SU-DHL-6 (cell line): ENCODE measurements around the gene HIPK4.
"Not testable (repeated sequence)": the region's sequence is repeated elsewhere in the genome, so short reads cannot be mapped to it uniquely, and the experiment has no call there.

Source experiments
- H2AFZ ChIP-seq: fragments of 200-600 bp; sonication (generic); 2 replicates; pipeline ENCODE4 v1.6.1; 2014; ENCODE audit warnings: low read depth, mild to moderate bottlenecking, moderate library complexity, mixed read lengths, antibody characterized with exemption, low read length; ENCODE audit not compliant: severe bottlenecking
- H3F3A ChIP-seq: fragments of 200-600 bp; shearing (Covaris generic); 2 replicates; pipeline ENCODE4 v1.6.0; 2016; ENCODE audit warnings: antibody characterized with exemption, mild to moderate bottlenecking; ENCODE audit not compliant: insufficient read depth
- H3K27ac ChIP-seq: fragments of 200-600 bp; sonication (generic); 2 replicates; pipeline ENCODE4 v1.5.1; 2016; ENCODE audit warnings: low read depth, mild to moderate bottlenecking, low read length, moderate library complexity, mixed read lengths
- H3K27me3 ChIP-seq: fragments of 200-600 bp; sonication (generic), shearing (Covaris generic); 2 replicates; pipeline ENCODE4 v1.6.0; 2014; ENCODE audit warnings: mild to moderate bottlenecking, low read length
- H3K36me3 ChIP-seq: fragments of 200-600 bp; sonication (generic); 2 replicates; pipeline ENCODE4 v1.6.1; 2014; ENCODE audit warnings: mild to moderate bottlenecking, low read length, mixed read lengths
- H3K4me2 ChIP-seq: fragments of 300-600, 200-600 bp; shearing (Covaris generic), sonication (generic); 2 replicates; pipeline ENCODE4 v1.6.0; 2014; ENCODE audit warnings: low read length, low read depth, mild to moderate bottlenecking; ENCODE audit not compliant: poor library complexity, severe bottlenecking
- H3K4me3 ChIP-seq: fragments of 200-600 bp; sonication (generic); 2 replicates; pipeline ENCODE4 v1.5.1; 2014; ENCODE audit warnings: antibody characterized with exemption, low read length, mild to moderate bottlenecking, mixed read lengths; ENCODE audit not compliant: insufficient read depth, poor library complexity, severe bottlenecking
- H3K79me2 ChIP-seq: fragments of 200-600 bp; sonication (generic); 2 replicates; pipeline ENCODE4 v1.6.1; 2014; ENCODE audit warnings: mild to moderate bottlenecking, low read length, moderate library complexity; ENCODE audit not compliant: insufficient read depth
- H3K9ac ChIP-seq: fragments of 200-600 bp; sonication (generic); 2 replicates; pipeline ENCODE4 v1.7.0; 2014; ENCODE audit warnings: mild to moderate bottlenecking, low read length
- H3K9me2 ChIP-seq: fragments of 200-600 bp; sonication (generic); replicated peaks from 2 replicates; pipeline ENCODE4 v1.6.1; 2014; ENCODE audit warnings: low read length; ENCODE audit not compliant: insufficient read depth
- H3K9me3 ChIP-seq: fragments of 200-600 bp; sonication (generic); 2 replicates; pipeline ENCODE4 v1.6.1; 2014; ENCODE audit warnings: low read length, mixed read lengths; ENCODE audit not compliant: insufficient read depth
- H4K20me1 ChIP-seq: fragments of 200-600 bp; sonication (generic); 2 replicates; pipeline ENCODE4 v1.6.1; 2014; ENCODE audit warnings: low read depth, mild to moderate bottlenecking, antibody characterized with exemption, low read length, moderate library complexity, mixed read lengths
- CTCF ChIP-seq: fragments of 200-600 bp; sonication (generic); IDR thresholded peaks from one replicate; pipeline ENCODE4 v1.5.1; 2017; ENCODE audit warnings: antibody characterized with exemption, mild to moderate bottlenecking, low read length, moderate library complexity; ENCODE audit not compliant: insufficient read depth, poor library complexity, severe bottlenecking
- EZH2phosphoT487 ChIP-seq: fragments of 200-600 bp; sonication (generic), shearing (Covaris generic); conservative IDR thresholded peaks from 2 replicates; pipeline ENCODE4 v1.6.1; 2018; ENCODE audit warnings: mild to moderate bottlenecking, antibody characterized with exemption, low read length, moderate library complexity, mixed read lengths

HIPK4 gene

GRCh38 chr19:40371802-40372122, 18.2 kb downstream of the HIPK4 start:
- no peaks in the 10 kb centered on the region for H3K9me2 ChIP-seq
- TF ChIP-seq CTCF (no peak), EZH2phosphoT487 (no peak)
- no peak overlapping the region for H3K4me3 ChIP-seq
- no peaks in the 10 kb centered on the region for H3K36me3 ChIP-seq
- H3K9ac ChIP-seq = no peak overlapping the region
- H3K27ac ChIP-seq = no peak overlapping the region
- no peaks in the 10 kb centered on the region for H4K20me1 ChIP-seq
- H3K9me3 ChIP-seq = no peaks in the 10 kb centered on the region
- H3K27me3 ChIP-seq = no peaks in the 10 kb centered on the region
- H3K4me2 ChIP-seq = no peak overlapping the region
- H2AFZ ChIP-seq = no peak overlapping the region
- H3K79me2 ChIP-seq = no peaks in the 10 kb centered on the region
- H3F3A ChIP-seq = no peaks in the 10 kb centered on the region

GRCh38 chr19:40370997-40371801, 18.8 kb downstream of the HIPK4 start:
- no peak overlapping the region for H2AFZ ChIP-seq
- no peaks in the 10 kb centered on the region for H3K9me2 ChIP-seq
- no peaks in the 10 kb centered on the region for H3K36me3 ChIP-seq
- no peaks in the 10 kb centered on the region for H3K27me3 ChIP-seq
- H3K79me2 ChIP-seq = no peaks in the 10 kb centered on the region
- no peak overlapping the region for H3K4me2 ChIP-seq
- no peak for TF ChIP-seq CTCF
- no peak for TF ChIP-seq EZH2phosphoT487
- H3K27ac ChIP-seq = no peak overlapping the region
- no peak overlapping the region for H3K4me3 ChIP-seq
- no peaks in the 10 kb centered on the region for H3F3A ChIP-seq
- H3K9ac ChIP-seq = no peak overlapping the region
- no peaks in the 10 kb centered on the region for H3K9me3 ChIP-seq
- H4K20me1 ChIP-seq = no peaks in the 10 kb centered on the region

- not testable (repeated sequence) for H3K36me3 ChIP-seq, H4K20me1 ChIP-seq, H3K79me2 ChIP-seq, H3K9me2 ChIP-seq, H3K9me3 ChIP-seq, H3F3A ChIP-seq, H3K9ac ChIP-seq, H2AFZ ChIP-seq, H3K27me3 ChIP-seq, H3K4me3 ChIP-seq, H3K4me2 ChIP-seq, H3K27ac ChIP-seq
Measured at GRCh38 chr19:40370253-40370652, 19.7 kb downstream of the HIPK4 start.

GRCh38 chr19:40369797-40370196, 20.2 kb downstream of the HIPK4 start:
- no peak overlapping the region for H2AFZ ChIP-seq
- H3K9ac ChIP-seq = no peak overlapping the region
- no peaks in the 10 kb centered on the region for H3K9me2 ChIP-seq
- H4K20me1 ChIP-seq = no peaks in the 10 kb centered on the region
- no peaks in the 10 kb centered on the region for H3K27me3 ChIP-seq
- no peak overlapping the region for H3K4me3 ChIP-seq
- H3K27ac ChIP-seq = no peak overlapping the region
- no peaks in the 10 kb centered on the region for H3K9me3 ChIP-seq
- no peak for TF ChIP-seq CTCF
- no peak for TF ChIP-seq EZH2phosphoT487
- H3K79me2 ChIP-seq = no peaks in the 10 kb centered on the region
- no peaks in the 10 kb centered on the region for H3F3A ChIP-seq
- no peaks in the 10 kb centered on the region for H3K36me3 ChIP-seq
- H3K4me2 ChIP-seq = no peak overlapping the region
